A549 (cell line): ENCODE data around the gene RCAN3. TPM values are rescaled to one million over a fixed set of nuclear protein-coding genes. Genes with fewer than 3 reads are reported as not detected.

ENCODE experiments used
- ATAC-seq, 2 experiments: fragments of 200-7000 bp in 1 of 2; fragments of >200 bp in 1 of 2; cut with Nextera tagmentation in 1 of 2; cut with Tn5 transposase in 1 of 2; 3 replicates each; pipeline versions ENCODE4 v1.8.0 to v1.9.1; 2018 to 2020; ENCODE audit warnings: mild to moderate bottlenecking in 1 of 2, moderate library complexity in 1 of 2
- CTCF ChIA-PET: fragments of 300-600 bp; sonication (Branson Sonifier 250); formaldehyde crosslinking; extraction: SDS; loops from one replicate; lab custom pipeline; 2021; ENCODE audit warnings: antibody characterized with exemption, inconsistent platforms; lab: Yijun Ruan, JAX
- POLR2A ChIA-PET: fragments of 350-600 bp; formaldehyde crosslinking; extraction: SDS; loops from one replicate; lab custom pipeline; 2021; ENCODE audit warnings: antibody characterized with exemption, inconsistent platforms; lab: Yijun Ruan, JAX
- DNase-seq, 2 experiments: peaks; one replicate each; pipeline versions ENCODE4 v3.0.0 to v3.0.0-alpha.2; 2011 to 2016; ENCODE audit warnings: low read depth in 1 of 2, low spot score in 1 of 2
- FAIRE-seq: peaks from 2 replicates; lab custom pipeline; 2011; peaks lifted over from hg19 to GRCh38; lab: Jason Lieb, UNC
- H3K27ac ChIP-seq, 2 experiments: fragments of >200 bp; sonication (Bioruptor Twin); formaldehyde crosslinking; 3 replicates each; pipeline ENCODE4 v1.5.1; 2016 to 2017
- H3K4me1 ChIP-seq: fragments of >200 bp; sonication (Bioruptor Twin); formaldehyde crosslinking; 3 replicates; pipeline ENCODE4 v1.6.1; 2016
- H3K4me2 ChIP-seq: fragments of >200 bp; sonication (Bioruptor Twin); formaldehyde crosslinking; 3 replicates; pipeline ENCODE4 v1.6.1; 2016
- H3K4me3 ChIP-seq: fragments of >200 bp; sonication (Bioruptor Twin); formaldehyde crosslinking; 3 replicates; pipeline ENCODE4 v1.5.1; 2016
- H3K9me3 ChIP-seq: fragments of >200 bp; sonication (Bioruptor Twin); formaldehyde crosslinking; 3 replicates; pipeline ENCODE4 v1.6.1; 2016
- BHLHE40 ChIP-seq: IDR thresholded peaks from 2 replicates; pipeline ENCODE4 v1.6.1; 2012; ENCODE audit warnings: low read depth, low read length, inconsistent platforms
- CBX2 ChIP-seq: fragments of 200-600 bp; sonication (generic); IDR thresholded peaks from 2 replicates; pipeline ENCODE4 v1.6.1; 2016; ENCODE audit warnings: low read depth, mild to moderate bottlenecking, borderline replicate concordance
- CBX8 ChIP-seq: fragments of 200-600 bp; sonication (generic); IDR thresholded peaks from 2 replicates; pipeline ENCODE4 v1.6.1; 2016
- CEBPB ChIP-seq, 2 experiments: fragments of >200 bp in 1 of 2; sonication (Bioruptor Twin) in 1 of 2; formaldehyde crosslinking in 1 of 2; IDR thresholded peaks; 2 replicates each; pipeline ENCODE4 v1.6.1; 2012 to 2016
- CHD4 ChIP-seq: fragments of 200-600 bp; sonication (generic); IDR thresholded peaks from 2 replicates; pipeline ENCODE4 v1.6.1; 2016; ENCODE audit warnings: antibody characterized with exemption, mild to moderate bottlenecking, borderline replicate concordance
- EHMT2 ChIP-seq: fragments of 200-600 bp; sonication (generic); IDR thresholded peaks from 2 replicates; pipeline ENCODE4 v1.6.1; 2016; ENCODE audit warnings: antibody characterized with exemption, low read depth, mild to moderate bottlenecking, moderate library complexity
- FOSB ChIP-seq: fragments of 250-450 bp; sonication (Bioruptor Pico); IDR thresholded peaks from 2 replicates; pipeline ENCODE4 v1.5.0; 2020; ENCODE audit warnings: mild to moderate bottlenecking, moderate library complexity
- FOXS1 ChIP-seq: fragments of 250-450 bp; sonication (Bioruptor Pico); IDR thresholded peaks from 2 replicates; pipeline ENCODE4 v1.5.0; 2020; ENCODE audit warnings: mild to moderate bottlenecking, moderate library complexity
- GATA3 ChIP-seq: IDR thresholded peaks from 2 replicates; pipeline ENCODE4 v1.6.1; 2012; ENCODE audit warnings: borderline replicate concordance
- HDAC2 ChIP-seq: fragments of 200-600 bp; sonication (generic); IDR thresholded peaks from 2 replicates; pipeline ENCODE4 v1.6.1; 2016
- JUNB ChIP-seq: fragments of >200 bp; sonication (Bioruptor Twin); formaldehyde crosslinking; IDR thresholded peaks from 2 replicates; pipeline ENCODE4 v1.6.1; 2016
- KDM1A ChIP-seq: fragments of 200-600 bp; sonication (generic); IDR thresholded peaks from 2 replicates; pipeline ENCODE4 v1.6.1; 2016; ENCODE audit warnings: low read depth, mild to moderate bottlenecking
- KDM5A ChIP-seq: fragments of 200-600 bp; sonication (generic); IDR thresholded peaks from 2 replicates; pipeline ENCODE4 v1.6.1; 2016; ENCODE audit warnings: antibody characterized with exemption, mild to moderate bottlenecking
- MAZ ChIP-seq: fragments of 150-350 bp; IDR thresholded peaks from 2 replicates; pipeline ENCODE4 v1.6.1; 2014; ENCODE audit warnings: antibody characterized with exemption, low read depth, low read length, borderline replicate concordance
- NPAS2 ChIP-seq: fragments of 250-450 bp; sonication (Bioruptor Pico); IDR thresholded peaks from 2 replicates; pipeline ENCODE4 v1.8.0; 2022; ENCODE audit warnings: mild to moderate bottlenecking, moderate library complexity, borderline replicate concordance
- SMC3 ChIP-seq: fragments of >200 bp; sonication (Bioruptor Twin); formaldehyde crosslinking; IDR thresholded peaks from 3 replicates; pipeline ENCODE4 v1.6.1; 2018; ENCODE audit warnings: inconsistent platforms
- SREBF2 ChIP-seq: fragments of 450-650 bp; IDR thresholded peaks from 2 replicates; pipeline ENCODE4 v1.6.1; 2014; ENCODE audit warnings: mild to moderate bottlenecking, moderate library complexity
- TFCP2L1 ChIP-seq: fragments of 250-450 bp; sonication (Bioruptor Pico); IDR thresholded peaks from 2 replicates; pipeline ENCODE4 v1.5.0; 2021; ENCODE audit warnings: mild to moderate bottlenecking
- ZC3H11A ChIP-seq: fragments of 450-650 bp; IDR thresholded peaks from 2 replicates; pipeline ENCODE4 v1.6.1; 2014; ENCODE audit warnings: antibody characterized with exemption, mild to moderate bottlenecking
- WGBS: methylation state at CpG from one replicate; pipeline ENCODE4 v1.1.6; 2017; ENCODE audit errors: missing lambda C conversion rate; 5-methylcytosine and 5-hydroxymethylcytosine counted together
- polyA plus RNA-seq, 4 experiments: library from polyadenylated mRNA; depleted of rRNA in 3 of 4; stranded (reverse); fragments of >200 nt; fragmentation: RNase III in 1 of 4; extraction: RNeasy Plus Mini Kit Qiagen cat#74134 plus additional on column Dnase treatment in 1 of 4; gene quantifications; 2 replicates in 3 of 4; 3 replicates in 1 of 4; pipeline ENCODE4 v1.2.3, GENCODE V29; 2011 to 2017
- TF ChIP-seq, protein P1 (sequence below): fragments of >200 bp; sonication (Bioruptor Twin); formaldehyde crosslinking; IDR thresholded peaks from 2 replicates; pipeline ENCODE4 v1.6.1; 2016
- TF ChIP-seq, protein P2 (sequence below): fragments of >200 bp; sonication (Bioruptor Twin); formaldehyde crosslinking; IDR thresholded peaks from 3 replicates; pipeline ENCODE4 v1.6.1; 2016
- TF ChIP-seq, protein P3 (sequence below): IDR thresholded peaks from 2 replicates; pipeline ENCODE4 v1.6.1; 2012; ENCODE audit warnings: low read depth, borderline replicate concordance
- TF ChIP-seq, protein P4 (sequence below): fragments of >200 bp; sonication (Bioruptor Twin); formaldehyde crosslinking; IDR thresholded peaks from 3 replicates; pipeline ENCODE4 v1.5.1; 2016
- TF ChIP-seq, protein P5 (sequence below): IDR thresholded peaks from 2 replicates; pipeline ENCODE4 v1.6.1; 2012

RCAN3 gene
- polyA plus RNA-seq, 2 of the 4 experiments (the other 2 are of a cell fraction): 7.4 to 14.6 TPM

DNA sequence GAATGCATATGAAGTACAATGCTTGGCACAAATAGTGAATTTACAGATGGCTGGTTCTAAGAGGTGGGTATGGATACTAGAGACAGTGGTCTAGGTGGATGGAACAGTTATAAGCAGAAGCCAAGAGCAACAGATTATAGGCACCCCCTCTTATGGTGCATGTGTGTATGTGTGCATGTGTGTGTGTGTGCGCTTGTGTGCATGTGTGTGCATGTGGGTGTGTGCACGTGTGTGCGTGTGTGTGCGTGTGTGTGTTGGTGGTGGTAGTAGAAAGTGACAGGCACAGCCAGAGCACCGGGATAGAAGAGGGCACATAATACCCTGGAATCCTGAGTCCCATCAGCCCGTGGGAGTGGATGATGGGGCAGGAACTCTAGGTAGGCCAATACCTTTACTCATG lies 54.6 kb downstream of the RCAN3 start:
- H3K4me3 ChIP-seq: no peak overlapping the region
- H3K9me3 ChIP-seq: no peaks in the 10 kb centered on the region
- DNase-seq (no peak), ATAC-seq (no peak)
- H3K27ac ChIP-seq: peak overlapping the region; percentile 86 to 92; a peak in 5 of 6 replicates
- POLR2A ChIA-PET: no interaction called here
- H3K4me1 ChIP-seq: peaks cover 35% of the 10 kb centered on the region
- no peak for TF ChIP-seq FOSB (CRISPR knock-in tag)
- TF ChIP-seq JUNB: no peak
- TF ChIP-seq, protein P1, sequence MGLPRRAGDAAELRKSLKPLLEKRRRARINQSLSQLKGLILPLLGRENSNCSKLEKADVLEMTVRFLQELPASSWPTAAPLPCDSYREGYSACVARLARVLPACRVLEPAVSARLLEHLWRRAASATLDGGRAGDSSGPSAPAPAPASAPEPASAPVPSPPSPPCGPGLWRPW: no peak
- TF ChIP-seq, protein P2, sequence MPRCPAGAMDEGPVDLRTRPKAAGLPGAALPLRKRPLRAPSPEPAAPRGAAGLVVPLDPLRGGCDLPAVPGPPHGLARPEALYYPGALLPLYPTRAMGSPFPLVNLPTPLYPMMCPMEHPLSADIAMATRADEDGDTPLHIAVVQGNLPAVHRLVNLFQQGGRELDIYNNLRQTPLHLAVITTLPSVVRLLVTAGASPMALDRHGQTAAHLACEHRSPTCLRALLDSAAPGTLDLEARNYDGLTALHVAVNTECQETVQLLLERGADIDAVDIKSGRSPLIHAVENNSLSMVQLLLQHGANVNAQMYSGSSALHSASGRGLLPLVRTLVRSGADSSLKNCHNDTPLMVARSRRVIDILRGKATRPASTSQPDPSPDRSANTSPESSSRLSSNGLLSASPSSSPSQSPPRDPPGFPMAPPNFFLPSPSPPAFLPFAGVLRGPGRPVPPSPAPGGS: no peak
- TF ChIP-seq, protein P3, sequence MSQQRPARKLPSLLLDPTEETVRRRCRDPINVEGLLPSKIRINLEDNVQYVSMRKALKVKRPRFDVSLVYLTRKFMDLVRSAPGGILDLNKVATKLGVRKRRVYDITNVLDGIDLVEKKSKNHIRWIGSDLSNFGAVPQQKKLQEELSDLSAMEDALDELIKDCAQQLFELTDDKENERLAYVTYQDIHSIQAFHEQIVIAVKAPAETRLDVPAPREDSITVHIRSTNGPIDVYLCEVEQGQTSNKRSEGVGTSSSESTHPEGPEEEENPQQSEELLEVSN: no peak
- TF ChIP-seq, protein P4, sequence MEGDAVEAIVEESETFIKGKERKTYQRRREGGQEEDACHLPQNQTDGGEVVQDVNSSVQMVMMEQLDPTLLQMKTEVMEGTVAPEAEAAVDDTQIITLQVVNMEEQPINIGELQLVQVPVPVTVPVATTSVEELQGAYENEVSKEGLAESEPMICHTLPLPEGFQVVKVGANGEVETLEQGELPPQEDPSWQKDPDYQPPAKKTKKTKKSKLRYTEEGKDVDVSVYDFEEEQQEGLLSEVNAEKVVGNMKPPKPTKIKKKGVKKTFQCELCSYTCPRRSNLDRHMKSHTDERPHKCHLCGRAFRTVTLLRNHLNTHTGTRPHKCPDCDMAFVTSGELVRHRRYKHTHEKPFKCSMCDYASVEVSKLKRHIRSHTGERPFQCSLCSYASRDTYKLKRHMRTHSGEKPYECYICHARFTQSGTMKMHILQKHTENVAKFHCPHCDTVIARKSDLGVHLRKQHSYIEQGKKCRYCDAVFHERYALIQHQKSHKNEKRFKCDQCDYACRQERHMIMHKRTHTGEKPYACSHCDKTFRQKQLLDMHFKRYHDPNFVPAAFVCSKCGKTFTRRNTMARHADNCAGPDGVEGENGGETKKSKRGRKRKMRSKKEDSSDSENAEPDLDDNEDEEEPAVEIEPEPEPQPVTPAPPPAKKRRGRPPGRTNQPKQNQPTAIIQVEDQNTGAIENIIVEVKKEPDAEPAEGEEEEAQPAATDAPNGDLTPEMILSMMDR: no peak
- TF ChIP-seq GATA3: no peak
- TF ChIP-seq CBX2: no peak
- no peak for TF ChIP-seq CBX8
- no peak for TF ChIP-seq BHLHE40
- TF ChIP-seq ZC3H11A: no peak
- no peak for TF ChIP-seq TFCP2L1 (CRISPR knock-in tag)
- no peak for TF ChIP-seq SMC3
- TF ChIP-seq NPAS2: no peak
- no peak for TF ChIP-seq CEBPB (IDR thresholded peaks at IDR 0.05)
- TF ChIP-seq EHMT2: no peak
- no peak for TF ChIP-seq HDAC2
- TF ChIP-seq, protein P5, sequence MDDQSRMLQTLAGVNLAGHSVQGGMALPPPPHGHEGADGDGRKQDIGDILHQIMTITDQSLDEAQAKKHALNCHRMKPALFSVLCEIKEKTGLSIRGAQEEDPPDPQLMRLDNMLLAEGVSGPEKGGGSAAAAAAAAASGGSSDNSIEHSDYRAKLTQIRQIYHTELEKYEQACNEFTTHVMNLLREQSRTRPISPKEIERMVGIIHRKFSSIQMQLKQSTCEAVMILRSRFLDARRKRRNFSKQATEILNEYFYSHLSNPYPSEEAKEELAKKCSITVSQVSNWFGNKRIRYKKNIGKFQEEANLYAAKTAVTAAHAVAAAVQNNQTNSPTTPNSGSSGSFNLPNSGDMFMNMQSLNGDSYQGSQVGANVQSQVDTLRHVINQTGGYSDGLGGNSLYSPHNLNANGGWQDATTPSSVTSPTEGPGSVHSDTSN: no peak
- no peak for TF ChIP-seq KDM1A
- TF ChIP-seq, all 56 proteins: peak for 0
- FAIRE-seq: no peak
- 92% methylated on average over 6 of the region's 6 CpGs for WGBS
- no peak overlapping the region for H3K4me2 ChIP-seq
- CTCF ChIA-PET: interaction anchor here (1.1 kb wide), 1 partner anchor 11 kb away, joined by 3 read pairs; no protein-coding TSS in a partner anchor

DNA sequence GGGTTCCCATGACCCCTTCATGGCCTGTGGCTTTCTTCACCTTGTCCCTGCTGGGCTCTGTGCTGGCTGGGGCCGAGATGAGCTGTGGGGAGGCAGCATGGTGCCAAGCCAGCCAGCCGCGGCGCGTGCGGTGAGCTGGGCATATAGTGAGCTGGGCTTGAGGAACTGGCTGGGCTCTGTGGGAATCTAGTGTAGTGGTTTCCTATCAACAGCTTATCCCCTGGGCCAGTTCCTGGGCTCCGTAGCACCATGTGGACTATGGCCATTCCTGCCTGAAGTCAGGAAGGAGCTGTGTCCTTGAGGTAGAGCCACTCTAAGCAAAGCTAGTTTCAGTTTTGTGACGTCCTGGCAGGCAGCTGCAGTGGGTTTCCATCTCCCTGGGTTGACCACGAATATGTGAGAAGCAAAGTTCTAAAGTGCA lies 55.1 kb downstream of the RCAN3 start:
- peak overlapping the region; percentile 86 to 92; a peak in 5 of 6 replicates for H3K27ac ChIP-seq
- H3K4me2 ChIP-seq: peak overlapping the region; percentile 73; the same call in 1 of the 3 replicates
- TF ChIP-seq BHLHE40: no peak
- TF ChIP-seq KDM5A: no peak
- TF ChIP-seq CHD4: no peak
- no peak for TF ChIP-seq MAZ
- TF ChIP-seq SREBF2: no peak
- no peak for TF ChIP-seq FOXS1 (CRISPR knock-in tag)
- ChIA-PET CTCF (interaction anchor here (1.1 to 1.4 kb wide), 3 partner anchors 11 to 36 kb away, joined by 3 to 4 read pairs (median 3); no protein-coding TSS in a partner anchor), POLR2A (no interaction called here)
- no peak for FAIRE-seq
- H3K9me3 ChIP-seq: no peaks in the 10 kb centered on the region
- no peak overlapping the region for H3K4me3 ChIP-seq
- DNase-seq: no peak
- H3K4me1 ChIP-seq: peaks cover 40% of the 10 kb centered on the region
- WGBS: 72% methylated on average over 8 of the region's 9 CpGs
- ATAC-seq: no peak
